Skeletal muscle satellite cell (primary cell): Measurements from ENCODE around the gene IL17RC.

ENCODE experiments used
- H3K27me3 ChIP-seq: 2 replicates; pipeline ENCODE4 v1.7.0; 2013; ENCODE audit warnings: low read length; ENCODE audit not compliant: control insufficient read depth, insufficient read depth
- H3K36me3 ChIP-seq: 2 replicates; pipeline ENCODE4 v1.7.0; 2013; ENCODE audit warnings: mild to moderate bottlenecking, control low read depth, low read length; ENCODE audit not compliant: insufficient read depth
- H3K4me1 ChIP-seq: 2 replicates; pipeline ENCODE4 v1.7.0; 2013; ENCODE audit warnings: low read length; ENCODE audit not compliant: control insufficient read depth, insufficient read depth
- H3K4me2 ChIP-seq: 2 replicates; pipeline ENCODE4 v1.7.0; 2013; ENCODE audit warnings: mild to moderate bottlenecking, low read length
- H3K4me3 ChIP-seq: 2 replicates; pipeline ENCODE4 v1.7.0; 2013; ENCODE audit warnings: low read length
- H3K9ac ChIP-seq: 2 replicates; pipeline ENCODE4 v1.7.0; 2013; ENCODE audit warnings: mild to moderate bottlenecking, low read depth, low read length, moderate library complexity
- H3K9me3 ChIP-seq: replicated peaks from 2 replicates; pipeline ENCODE4 v1.7.0; 2013; ENCODE audit warnings: mild to moderate bottlenecking, control low read depth, low read length

IL17RC gene

GRCh38 chr3:9951598-9951961 lies 34.7 kb downstream of the IL17RC start:
- no peaks in the 10 kb centered on the region for H3K9me3 ChIP-seq
- peak overlapping the region; percentile 75 for H3K4me3 ChIP-seq
- H3K9ac ChIP-seq: peak overlapping the region; percentile 50
- peak overlapping the region; percentile 89 for H3K4me2 ChIP-seq
- no peaks in the 10 kb centered on the region for H3K27me3 ChIP-seq
- peaks cover 23% of the 10 kb centered on the region for H3K4me1 ChIP-seq
- no peaks in the 10 kb centered on the region for H3K36me3 ChIP-seq

DNA sequence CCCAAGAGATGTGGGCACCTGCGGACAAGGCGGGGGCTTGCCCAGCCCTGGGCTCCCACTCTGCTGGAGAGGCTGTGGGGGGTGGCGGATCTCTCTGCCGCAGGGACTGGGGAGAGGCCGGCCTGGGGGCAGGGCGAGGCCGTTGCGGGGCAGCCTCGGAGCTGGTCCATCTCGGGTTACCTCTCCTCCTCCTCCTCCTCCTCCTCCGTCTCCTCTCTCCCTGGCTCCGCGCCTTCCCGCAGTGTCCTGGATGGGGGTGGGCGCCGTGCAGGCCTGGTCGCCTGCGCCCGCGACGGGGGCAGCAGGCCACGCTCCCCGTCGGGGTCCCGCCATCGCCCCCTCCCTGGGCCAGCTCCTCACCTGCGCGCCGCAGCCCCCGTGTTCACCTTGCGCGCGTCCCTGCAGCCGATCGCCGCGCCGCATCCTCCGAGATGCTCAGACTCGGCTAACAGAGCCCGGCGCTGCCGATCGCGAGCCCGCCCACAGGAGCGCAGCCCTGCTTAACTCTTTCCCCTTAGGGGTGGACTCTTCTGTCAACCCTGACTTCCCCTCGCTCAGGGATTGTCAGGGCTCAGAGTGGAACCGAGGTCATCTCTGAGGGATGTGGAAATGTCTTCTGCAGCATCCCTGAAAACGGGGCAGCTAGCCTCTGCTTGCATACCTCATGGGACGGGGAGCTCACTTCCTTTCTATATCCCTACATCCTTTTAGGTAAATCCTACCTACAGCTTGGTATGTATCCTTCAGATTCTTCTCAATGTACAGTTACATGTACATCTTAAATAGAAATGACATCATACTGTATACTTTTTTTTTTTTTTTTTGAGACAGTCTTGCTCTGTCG lies 35.3 kb downstream of the IL17RC start, which contains the start of gene PRRT3:
PRRT3 (minus strand) TSS at position 447 of the 844 bp plus-strand sequence. CDS start 2,293 bp downstream, outside the sequence.
- Histone ChIP-seq H3K36me3 (no peaks in the 10 kb centered on the region), H3K4me2 (peak within 1 kb of the TSS; percentile 89), H3K4me3 (peak within 1 kb of the TSS; percentile 75), H3K9ac (peak within 1 kb of the TSS; percentile 50), H3K4me1 (peaks cover 22% of the 10 kb centered on the region), H3K9me3 (no peaks in the 10 kb centered on the region), H3K27me3 (no peaks in the 10 kb centered on the region)

DNA sequence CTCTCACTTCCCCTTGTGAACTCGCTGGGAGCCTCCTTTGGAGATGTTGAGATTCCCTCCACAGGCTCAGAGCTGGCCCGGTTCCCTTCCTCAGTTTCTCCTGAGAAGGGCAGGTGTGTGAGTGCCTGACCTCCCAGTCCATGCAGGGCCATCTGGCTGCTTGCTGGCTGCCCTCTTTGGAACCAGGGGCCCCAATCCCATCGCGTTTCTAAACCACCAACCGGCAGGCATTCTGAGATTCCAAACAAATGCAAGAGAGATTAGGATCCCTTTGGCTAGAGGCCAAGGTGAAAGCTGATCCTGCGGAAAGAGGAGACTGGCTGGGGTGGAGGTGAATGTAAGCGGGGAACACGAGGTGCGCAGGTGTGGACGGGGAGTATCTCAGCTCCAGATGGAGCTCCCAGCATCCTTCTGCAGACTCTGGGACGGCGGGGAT lies 38.2 kb downstream of the IL17RC start:
- H3K4me3 ChIP-seq: no peak overlapping the region
- no peak overlapping the region for H3K9ac ChIP-seq
- no peaks in the 10 kb centered on the region for H3K27me3 ChIP-seq
- no peak overlapping the region for H3K4me2 ChIP-seq
- peaks cover 16% of the 10 kb centered on the region for H3K4me1 ChIP-seq
- H3K9me3 ChIP-seq: no peaks in the 10 kb centered on the region
- no peaks in the 10 kb centered on the region for H3K36me3 ChIP-seq

GRCh38 chr3:9955611-9956352 lies 38.9 kb downstream of the IL17RC start:
- H3K9ac ChIP-seq: no peak overlapping the region
- H3K9me3 ChIP-seq: no peaks in the 10 kb centered on the region
- H3K4me3 ChIP-seq: no peak overlapping the region
- no peaks in the 10 kb centered on the region for H3K36me3 ChIP-seq
- H3K4me2 ChIP-seq: no peak overlapping the region
- peaks cover 16% of the 10 kb centered on the region for H3K4me1 ChIP-seq
- no peaks in the 10 kb centered on the region for H3K27me3 ChIP-seq

DNA sequence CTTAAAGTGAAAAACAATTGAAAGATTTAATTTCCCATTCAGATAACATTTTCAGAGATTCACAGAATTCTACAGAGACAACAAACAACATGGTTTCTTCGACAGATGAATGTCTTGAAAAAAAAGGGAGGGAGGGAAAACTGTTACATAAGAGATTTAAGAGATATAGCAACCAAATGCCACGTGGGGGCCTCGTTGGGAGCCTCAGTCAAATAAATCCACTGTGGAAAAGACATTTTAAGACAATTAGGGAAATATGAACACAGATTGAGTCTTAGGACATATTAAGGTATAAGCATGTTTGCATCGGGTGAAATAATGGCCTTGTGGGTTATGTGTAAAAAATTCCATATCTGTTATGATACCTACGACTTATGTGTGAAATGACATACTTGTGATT lies 40.3 kb downstream of the IL17RC start:
- H3K4me3 ChIP-seq: no peak overlapping the region
- peaks cover 8% of the 10 kb centered on the region for H3K4me1 ChIP-seq
- H3K9me3 ChIP-seq: no peaks in the 10 kb centered on the region
- no peaks in the 10 kb centered on the region for H3K36me3 ChIP-seq
- no peak overlapping the region for H3K9ac ChIP-seq
- no peaks in the 10 kb centered on the region for H3K27me3 ChIP-seq
- H3K4me2 ChIP-seq: no peak overlapping the region

DNA sequence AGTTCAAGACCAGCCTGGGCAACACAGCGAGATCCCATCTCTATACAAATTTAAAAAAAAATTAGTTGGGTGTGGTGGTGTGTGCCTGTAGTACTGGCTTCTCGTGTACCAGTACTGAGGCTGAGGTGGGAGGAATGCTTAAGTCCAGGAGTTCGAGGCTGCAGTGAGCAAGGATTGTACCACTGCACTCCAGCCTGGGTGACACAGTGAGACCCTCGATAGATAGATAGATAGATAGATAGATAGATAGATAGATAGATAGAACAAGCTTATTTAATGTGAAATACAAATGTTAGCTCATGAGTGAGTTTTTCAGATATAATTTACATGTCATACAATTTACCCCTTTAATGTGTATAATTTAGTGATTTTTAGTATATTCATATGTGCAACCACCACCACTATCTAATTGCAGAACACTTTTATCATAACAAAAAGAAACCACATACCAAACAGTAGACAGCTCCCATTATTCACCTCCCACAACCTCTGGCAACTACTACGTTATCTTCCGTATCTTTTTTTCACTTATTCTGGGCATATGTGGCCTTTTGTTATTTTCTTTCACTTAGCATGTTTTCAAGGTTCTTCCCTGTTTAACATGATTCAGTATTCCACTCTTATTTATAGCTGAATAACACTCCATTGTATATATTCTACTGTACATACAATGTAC lies 48.4 kb downstream of the IL17RC start:
- Histone ChIP-seq H3K36me3 (peaks cover 30% of the 10 kb centered on the region), H3K9ac (no peak overlapping the region), H3K9me3 (no peaks in the 10 kb centered on the region), H3K4me2 (no peak overlapping the region), H3K27me3 (no peaks in the 10 kb centered on the region), H3K4me1 (peaks cover 10% of the 10 kb centered on the region), H3K4me3 (no peak overlapping the region)

- no peaks in the 10 kb centered on the region for H3K9me3 ChIP-seq
- no peak overlapping the region for H3K4me3 ChIP-seq
- peaks cover 38% of the 10 kb centered on the region for H3K36me3 ChIP-seq
- H3K9ac ChIP-seq: no peak overlapping the region
- H3K4me2 ChIP-seq: no peak overlapping the region
- peaks cover 20% of the 10 kb centered on the region for H3K4me1 ChIP-seq
- H3K27me3 ChIP-seq: no peaks in the 10 kb centered on the region
Measured at GRCh38 chr3:9966841-9967240, 49.9 kb downstream of the IL17RC start.

- Histone ChIP-seq H3K4me3 (no peak overlapping the region), H3K4me2 (peak overlapping the region; percentile 6), H3K9me3 (no peaks in the 10 kb centered on the region), H3K4me1 (peaks cover 20% of the 10 kb centered on the region), H3K27me3 (no peaks in the 10 kb centered on the region), H3K36me3 (peaks cover 52% of the 10 kb centered on the region), H3K9ac (peak overlapping the region; percentile 46)
Measured at GRCh38 chr3:9969632-9970019, 52.7 kb downstream of the IL17RC start.

GRCh38 chr3:9970020-9970652 lies 53.2 kb downstream of the IL17RC start:
- no peak overlapping the region for H3K4me3 ChIP-seq
- no peaks in the 10 kb centered on the region for H3K9me3 ChIP-seq
- peaks cover 20% of the 10 kb centered on the region for H3K4me1 ChIP-seq
- H3K27me3 ChIP-seq: no peaks in the 10 kb centered on the region
- H3K36me3 ChIP-seq: peaks cover 55% of the 10 kb centered on the region
- peak overlapping the region; percentile 46 for H3K9ac ChIP-seq
- peak overlapping the region; percentile 56 for H3K4me2 ChIP-seq

- H3K9ac ChIP-seq: peak overlapping the region; percentile 72
- no peaks in the 10 kb centered on the region for H3K9me3 ChIP-seq
Measured at GRCh38 chr3:9976721-9977709, 60.1 kb downstream of the IL17RC start.

More at GRCh38 chr3:9976721-9977709, 60.1 kb downstream of the IL17RC start:
- Histone ChIP-seq H3K36me3 (peaks cover 37% of the 10 kb centered on the region), H3K4me2 (peak overlapping the region; percentile 57), H3K27me3 (no peaks in the 10 kb centered on the region), H3K4me3 (peak overlapping the region; percentile 33), H3K4me1 (peaks cover 19% of the 10 kb centered on the region)
